Kidney (tissue), 14 donors: Measurements from ENCODE around the gene ETS1. TPM values are rescaled to one million over a fixed set of nuclear protein-coding genes. Genes with fewer than 3 reads are reported as not detected.

Experiments
- DNase-seq, 5 donors: peaks; one replicate each; pipeline ENCODE4 v3.0.0-alpha.2; 2013 to 2020
- FAIRE-seq: peaks from 2 replicates; lab custom pipeline; 2012; peaks lifted over from hg19 to GRCh38; lab: Jason Lieb, UNC
- H3K27ac ChIP-seq, 2 donors: one replicate each; pipeline ENCODE4 v1.7.0; 2013; ENCODE audit warnings: low read depth in 2 of 2, low read length in 2 of 2, inconsistent platforms in 1 of 2
- H3K27me3 ChIP-seq: one replicate; pipeline ENCODE4 v1.7.1; 2013; ENCODE audit warnings: low read length, inconsistent platforms; ENCODE audit not compliant: control insufficient read depth, insufficient read depth
- H3K36me3 ChIP-seq, 3 donors: one replicate each; pipeline versions ENCODE4 v1.7.0 to v1.7.1; 2013; ENCODE audit warnings: low read length in 3 of 3, control low read depth in 1 of 3, inconsistent platforms in 1 of 3; ENCODE audit not compliant: insufficient read depth in 3 of 3, control insufficient read depth in 2 of 3
- H3K4me1 ChIP-seq, 3 donors: one replicate each; pipeline versions ENCODE4 v1.7.0 to v1.7.1; 2013; ENCODE audit warnings: low read length in 3 of 3, inconsistent platforms in 1 of 3, low read depth in 1 of 3; ENCODE audit not compliant: control insufficient read depth in 2 of 3, insufficient read depth in 2 of 3
- H3K4me3 ChIP-seq, 3 donors: one replicate each; pipeline versions ENCODE4 v1.7.0 to v1.8.1; 2013; ENCODE audit warnings: low read length in 3 of 3, control low read depth in 1 of 3, inconsistent platforms in 1 of 3
- H3K9ac ChIP-seq, 3 donors: one replicate each; pipeline versions ENCODE4 v1.7.0 to v1.7.1; 2013; ENCODE audit warnings: low read length in 3 of 3, control low read depth in 1 of 3, inconsistent platforms in 1 of 3
- H3K9me3 ChIP-seq, 3 donors: one replicate each; pipeline versions ENCODE4 v1.7.0 to v1.7.1; 2013; ENCODE audit warnings: low read length in 3 of 3, control low read depth in 1 of 3, inconsistent platforms in 1 of 3; ENCODE audit not compliant: control insufficient read depth in 2 of 3, insufficient read depth in 1 of 3
- CTCF ChIP-seq: IDR thresholded peaks from 3 replicates; pipeline ENCODE4 v1.5.1; 2012; ENCODE audit warnings: mild to moderate bottlenecking, moderate library complexity, borderline replicate concordance; ENCODE audit not compliant: insufficient read depth; ENCODE audit errors: extremely low read depth
- intact Hi-C: fragments of 100-400 bp; cut with DNase I; formaldehyde crosslinking; loops from one replicate; pipeline ENCODE4 v1.11.1; 2022
- polyA plus RNA-seq: library from polyadenylated mRNA; stranded (reverse); fragments of 350-450 nt; fragmentation: Illumina TruSeq; extraction: RNeasy Lipid Tissue Mini Kit (QIAGEN cat#74804); gene quantifications from one replicate; pipeline ENCODE4 v1.2.3, GENCODE V29; 2014; ENCODE audit warnings: low read depth, low replicate concordance; ENCODE audit not compliant: insufficient read depth
- total RNA-seq: library from RNA; stranded (reverse); fragmentation: NEBNext Ultra II Directional; extraction: Animal tissue kit (Norgen Biotek cat#: 25700); gene quantifications from one replicate; pipeline ENCODE4 v1.2.1, GENCODE V29; 2021
- donor health status: control.
- donor health status: control.
- donor health status: control.
- donor health status: control.
- donor health status: control.
- donor health status: DM: yes; HTN: yes; CAD: no.
- donor health status: Normal renal cell carcinoma (clear cell type).

ETS1 gene
- total and polyA plus RNA-seq, 2 donors from 2014 or later = 23.5 to 124 TPM

- no peaks in the 10 kb centered on the region for H3K9me3 ChIP-seq
- peaks cover 0 to 15% (median 11%) of the 10 kb centered on the region in 3 donors for H3K4me1 ChIP-seq
- peaks cover 3 to 47% (median 9%) of the 10 kb centered on the region in 3 donors for H3K36me3 ChIP-seq
- no peak overlapping the region for H3K4me3 ChIP-seq
- no peak overlapping the region for H3K9ac ChIP-seq
- no peak overlapping the region for H3K27ac ChIP-seq
- H3K27me3 ChIP-seq = no peaks in the 10 kb centered on the region
- intact Hi-C loops = no loop called here
- DNase-seq (no peak), FAIRE-seq (no peak)
- no peak for TF ChIP-seq CTCF
These were observed 99.4 kb downstream of the ETS1 start for GRCh38 chr11:128487978-128488377.

GRCh38 chr11:128484172-128484571 is 103.2 kb downstream of the ETS1 start:
- intact Hi-C loops = no loop called here
- peaks cover 0 to 45% (median 2%) of the 10 kb centered on the region in 3 donors for H3K36me3 ChIP-seq
- no peak overlapping the region for H3K27ac ChIP-seq
- peaks cover 0 to 22% (median 13%) of the 10 kb centered on the region in 3 donors for H3K4me1 ChIP-seq
- no peaks in the 10 kb centered on the region for H3K9me3 ChIP-seq
- H3K4me3 ChIP-seq = no peak overlapping the region
- no peak overlapping the region for H3K9ac ChIP-seq
- no peak for TF ChIP-seq CTCF
- no peaks in the 10 kb centered on the region for H3K27me3 ChIP-seq
- DNase-seq (no peak), FAIRE-seq (no peak)

GRCh38 chr11:128483211-128483788 is 104.1 kb downstream of the ETS1 start:
- Histone ChIP-seq H3K27me3 (no peaks in the 10 kb centered on the region), H3K36me3 (peaks cover 0 to 43% (median 2%) of the 10 kb centered on the region in 3 donors), H3K9me3 (no peaks in the 10 kb centered on the region), H3K4me3 (no peak overlapping the region), H3K27ac (no peak overlapping the region), H3K9ac (no peak overlapping the region), H3K4me1 (peaks cover 0 to 31% (median 21%) of the 10 kb centered on the region in 3 donors)
- DNase-seq (no peak), FAIRE-seq (no peak)
- intact Hi-C loops = no loop called here
- TF ChIP-seq CTCF = no peak
